Panc1 (cell line): ENCODE results near the gene TERC. TPM values are rescaled to one million over a fixed set of nuclear protein-coding genes. Genes with fewer than 3 reads are reported as not detected.

Experiments used
- ATAC-seq: fragments of 200-7000 bp; cut with Tn5 transposase; 2 replicates; pipeline ENCODE4 v1.9.1; 2020; ENCODE audit warnings: mild to moderate bottlenecking, moderate library complexity
- BruUV-seq: library from RNA; stranded (reverse); fragments of 400-500 nt; replicated peaks from 2 replicates; lab custom pipeline; 2021; lab: Mats Ljungman, UMichigan
- CTCF ChIA-PET: fragments of 300-600 bp; sonication (Branson Sonifier 250); formaldehyde crosslinking; loops from one replicate; lab custom pipeline; 2022; ENCODE audit warnings: antibody characterized with exemption; lab: Charles Lee
- POLR2A ChIA-PET: fragments of 300-600 bp; sonication (Branson Sonifier 250); formaldehyde crosslinking; loops from one replicate; lab custom pipeline; 2022; ENCODE audit warnings: antibody characterized with exemption; lab: Charles Lee
- DNase-seq: peaks from one replicate; pipeline ENCODE4 v3.0.0-alpha.2; 2010; ENCODE audit warnings: low read depth, low spot score
- H3K27ac ChIP-seq: 2 replicates; pipeline ENCODE4 v1.5.1; 2011; ENCODE audit warnings: mild to moderate bottlenecking, low read length, inconsistent platforms
- H3K27me3 ChIP-seq: fragments of 200-500 bp; sonication (Bioruptor generic); 2 replicates; pipeline ENCODE4 v1.6.0; 2014; ENCODE audit warnings: low read length, inconsistent platforms; ENCODE audit not compliant: control insufficient read depth, insufficient read depth
- H3K36me3 ChIP-seq: fragments of 200-500 bp; sonication (Bioruptor generic); 2 replicates; pipeline ENCODE4 v1.5.1; 2014; ENCODE audit warnings: inconsistent platforms, mild to moderate bottlenecking, low read length, moderate library complexity; ENCODE audit not compliant: control insufficient read depth, insufficient read depth
- H3K4me1 ChIP-seq: 2 replicates; pipeline ENCODE4 v1.5.1; 2011; ENCODE audit warnings: inconsistent platforms, mild to moderate bottlenecking, low read length, moderate library complexity; ENCODE audit not compliant: control insufficient read depth, insufficient read depth
- H3K4me3 ChIP-seq, 2 experiments: 2 replicates each; pipeline ENCODE4 v1.5.1; 2011 to 2012; ENCODE audit warnings: low read depth in 2 of 2, low read length in 2 of 2, mild to moderate bottlenecking in 2 of 2, inconsistent platforms in 1 of 2, moderate library complexity in 1 of 2
- H3K9me3 ChIP-seq: fragments of 200-500 bp; sonication (Bioruptor generic); 2 replicates; pipeline ENCODE4 v1.5.1; 2014; ENCODE audit warnings: low read depth, mild to moderate bottlenecking, inconsistent platforms, low read length, moderate library complexity; ENCODE audit not compliant: control insufficient read depth, insufficient read depth
- POLR2AphosphoS5 ChIP-seq: IDR thresholded peaks from 2 replicates; pipeline ENCODE4 v1.6.1; 2012; ENCODE audit warnings: mild to moderate bottlenecking, low read depth, low read length, moderate library complexity
- SIN3A ChIP-seq: IDR thresholded peaks from 2 replicates; pipeline ENCODE4 v1.6.1; 2012; ENCODE audit warnings: low read depth, mild to moderate bottlenecking, low read length, moderate library complexity, borderline replicate concordance; ENCODE audit not compliant: insufficient read depth
- TCF7L2 ChIP-seq: IDR thresholded peaks from 2 replicates; pipeline ENCODE4 v1.6.1; 2011; ENCODE audit warnings: mild to moderate bottlenecking, low read depth, low read length, inconsistent platforms
- in situ Hi-C: cut with HindIII; loops from 2 replicates; pipeline ENCODE4 v1.10.0; 2016; ENCODE audit warnings: low sequenced_read_pairs, low pct_unique_long_range_greater_than_20kb
- intact Hi-C: fragments of 100-400 bp; cut with micrococcal nuclease; formaldehyde crosslinking; loops from one replicate; pipeline ENCODE4 v1.10.0; 2022; ENCODE audit not compliant: unreplicated experiment
- total RNA-seq: library from RNA; stranded (reverse); gene quantifications from one replicate; pipeline ENCODE4 v1.2.1, GENCODE V29; 2021; ENCODE audit not compliant: unreplicated experiment
- TF ChIP-seq, protein P1 (sequence below): fragments of 450-650 bp; IDR thresholded peaks from 2 replicates; pipeline ENCODE4 v1.5.1; 2017; ENCODE audit warnings: mild to moderate bottlenecking
- TF ChIP-seq, protein P2 (sequence below), 2 experiments: IDR thresholded peaks; 2 replicates each; pipeline ENCODE4 v1.6.1; 2011 to 2012; ENCODE audit warnings: low read depth in 2 of 2, control low read depth in 1 of 2, low read length in 1 of 2, mild to moderate bottlenecking in 1 of 2, moderate library complexity in 1 of 2; ENCODE audit not compliant: insufficient read depth in 1 of 2

Gene TERC
- total RNA-seq, 1 experiment from 2014 or later = 6.0 TPM

DNA sequence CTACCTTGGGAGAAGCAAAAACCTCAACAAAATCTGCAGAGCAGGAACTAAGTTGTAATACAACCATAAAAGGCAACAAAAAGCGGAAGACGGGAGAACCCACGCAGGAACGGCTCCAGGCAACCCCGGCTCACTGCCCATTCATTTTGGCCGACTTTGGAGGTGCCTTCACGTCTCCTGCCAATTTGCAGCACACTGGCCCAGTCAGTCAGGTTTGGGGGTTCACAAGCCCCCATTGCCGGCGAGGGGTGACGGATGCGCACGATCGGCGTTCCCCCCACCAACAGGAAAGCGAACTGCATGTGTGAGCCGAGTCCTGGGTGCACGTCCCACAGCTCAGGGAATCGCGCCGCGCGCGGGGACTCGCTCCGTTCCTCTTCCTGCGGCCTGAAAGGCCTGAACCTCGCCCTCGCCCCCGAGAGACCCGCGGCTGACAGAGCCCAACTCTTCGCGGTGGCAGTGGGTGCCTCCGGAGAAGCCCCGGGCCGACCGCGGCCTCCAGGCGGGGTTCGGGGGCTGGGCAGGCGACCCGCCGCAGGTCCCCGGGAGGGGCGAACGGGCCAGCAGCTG lies 463 bp downstream of the TERC start:
- Histone ChIP-seq H3K27ac (peak overlapping the region; percentile 93), H3K4me3 (peak overlapping the region; percentile 64 to 83), H3K4me1 (0 out of 2 replicates have a peak, but pooled peaks cover 2% of the 10 kb centered on the region), H3K9me3 (no peaks in the 10 kb centered on the region), H3K36me3 (no peaks in the 10 kb centered on the region), H3K27me3 (no peaks in the 10 kb centered on the region)
- TF ChIP-seq, protein P1, sequence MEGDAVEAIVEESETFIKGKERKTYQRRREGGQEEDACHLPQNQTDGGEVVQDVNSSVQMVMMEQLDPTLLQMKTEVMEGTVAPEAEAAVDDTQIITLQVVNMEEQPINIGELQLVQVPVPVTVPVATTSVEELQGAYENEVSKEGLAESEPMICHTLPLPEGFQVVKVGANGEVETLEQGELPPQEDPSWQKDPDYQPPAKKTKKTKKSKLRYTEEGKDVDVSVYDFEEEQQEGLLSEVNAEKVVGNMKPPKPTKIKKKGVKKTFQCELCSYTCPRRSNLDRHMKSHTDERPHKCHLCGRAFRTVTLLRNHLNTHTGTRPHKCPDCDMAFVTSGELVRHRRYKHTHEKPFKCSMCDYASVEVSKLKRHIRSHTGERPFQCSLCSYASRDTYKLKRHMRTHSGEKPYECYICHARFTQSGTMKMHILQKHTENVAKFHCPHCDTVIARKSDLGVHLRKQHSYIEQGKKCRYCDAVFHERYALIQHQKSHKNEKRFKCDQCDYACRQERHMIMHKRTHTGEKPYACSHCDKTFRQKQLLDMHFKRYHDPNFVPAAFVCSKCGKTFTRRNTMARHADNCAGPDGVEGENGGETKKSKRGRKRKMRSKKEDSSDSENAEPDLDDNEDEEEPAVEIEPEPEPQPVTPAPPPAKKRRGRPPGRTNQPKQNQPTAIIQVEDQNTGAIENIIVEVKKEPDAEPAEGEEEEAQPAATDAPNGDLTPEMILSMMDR = no peak
- TF ChIP-seq, protein P2, sequence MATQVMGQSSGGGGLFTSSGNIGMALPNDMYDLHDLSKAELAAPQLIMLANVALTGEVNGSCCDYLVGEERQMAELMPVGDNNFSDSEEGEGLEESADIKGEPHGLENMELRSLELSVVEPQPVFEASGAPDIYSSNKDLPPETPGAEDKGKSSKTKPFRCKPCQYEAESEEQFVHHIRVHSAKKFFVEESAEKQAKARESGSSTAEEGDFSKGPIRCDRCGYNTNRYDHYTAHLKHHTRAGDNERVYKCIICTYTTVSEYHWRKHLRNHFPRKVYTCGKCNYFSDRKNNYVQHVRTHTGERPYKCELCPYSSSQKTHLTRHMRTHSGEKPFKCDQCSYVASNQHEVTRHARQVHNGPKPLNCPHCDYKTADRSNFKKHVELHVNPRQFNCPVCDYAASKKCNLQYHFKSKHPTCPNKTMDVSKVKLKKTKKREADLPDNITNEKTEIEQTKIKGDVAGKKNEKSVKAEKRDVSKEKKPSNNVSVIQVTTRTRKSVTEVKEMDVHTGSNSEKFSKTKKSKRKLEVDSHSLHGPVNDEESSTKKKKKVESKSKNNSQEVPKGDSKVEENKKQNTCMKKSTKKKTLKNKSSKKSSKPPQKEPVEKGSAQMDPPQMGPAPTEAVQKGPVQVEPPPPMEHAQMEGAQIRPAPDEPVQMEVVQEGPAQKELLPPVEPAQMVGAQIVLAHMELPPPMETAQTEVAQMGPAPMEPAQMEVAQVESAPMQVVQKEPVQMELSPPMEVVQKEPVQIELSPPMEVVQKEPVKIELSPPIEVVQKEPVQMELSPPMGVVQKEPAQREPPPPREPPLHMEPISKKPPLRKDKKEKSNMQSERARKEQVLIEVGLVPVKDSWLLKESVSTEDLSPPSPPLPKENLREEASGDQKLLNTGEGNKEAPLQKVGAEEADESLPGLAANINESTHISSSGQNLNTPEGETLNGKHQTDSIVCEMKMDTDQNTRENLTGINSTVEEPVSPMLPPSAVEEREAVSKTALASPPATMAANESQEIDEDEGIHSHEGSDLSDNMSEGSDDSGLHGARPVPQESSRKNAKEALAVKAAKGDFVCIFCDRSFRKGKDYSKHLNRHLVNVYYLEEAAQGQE (IDR thresholded peaks at IDR 0.05; ENCODE audit: insufficient read depth in 1 of 2, low read depth in 2 of 2, low read length in 1 of 2) = 0 out of 4 replicates have a peak, but pooled peaks of 1 of the 2 experiments have one; percentile 15
- TF ChIP-seq TCF7L2 = no peak
- no peak; the same call in 1 of the 2 replicates for TF ChIP-seq SIN3A
- BruUV-seq = TSS peak; percentile 100
- in situ Hi-C loops (no loop called here), intact Hi-C loops (loop anchor here (5.0 kb wide), 1 partner anchor 203 kb away; the partner anchor contains the start of gene SEC62)
- no peak for DNase-seq
- CTCF ChIA-PET = no interaction called here
- peak; percentile 46 for ATAC-seq
- POLR2A ChIA-PET = no interaction called here

DNA sequence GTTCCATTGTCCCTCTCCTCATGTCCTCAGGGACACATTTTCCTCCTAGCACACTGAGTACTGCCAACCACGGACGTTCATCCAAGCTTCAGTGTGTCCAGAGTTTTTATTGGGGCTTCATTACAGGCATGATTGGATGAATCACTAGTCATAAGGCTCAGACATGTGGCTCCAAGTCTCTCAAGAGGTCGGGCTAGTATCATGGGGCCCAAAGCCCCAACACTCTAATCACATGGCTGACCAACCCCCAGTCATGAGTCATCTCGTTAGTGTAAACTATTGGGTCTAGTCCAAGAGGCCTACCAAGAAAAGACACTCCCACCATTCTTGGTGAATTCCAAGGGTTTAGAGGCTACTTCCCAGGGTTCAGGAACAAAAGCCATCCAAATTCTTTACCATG lies 4.4 kb downstream of the TERC start:
- POLR2A ChIA-PET = no interaction called here

More for the DNA sequence above, 4.4 kb downstream of the TERC start:
- Histone ChIP-seq H3K36me3 (no peaks in the 10 kb centered on the region), H3K9me3 (no peaks in the 10 kb centered on the region), H3K27me3 (peaks cover 4% of the 10 kb centered on the region), H3K27ac (no peak overlapping the region), H3K4me1 (0 out of 2 replicates have a peak, but pooled peaks cover 2% of the 10 kb centered on the region), H3K4me3 (no peak overlapping the region)
- ATAC-seq (no peak), DNase-seq (no peak)
- TF ChIP-seq, protein P2 (IDR thresholded peaks at IDR 0.05; ENCODE audit: insufficient read depth in 1 of 2, low read depth in 2 of 2, low read length in 1 of 2) = no peak
- TF ChIP-seq TCF7L2 = no peak
- TF ChIP-seq SIN3A = no peak
- TF ChIP-seq POLR2AphosphoS5 = no peak
- TF ChIP-seq, protein P1 = no peak
- intact Hi-C loops = loop anchor here (5.0 kb wide), 1 partner anchor 207 kb away; the partner anchor contains the start of gene SEC62
- CTCF ChIA-PET = no interaction called here
- in situ Hi-C loops = no loop called here
- BruUV-seq = no TSS peak
